Muscle layer of colon (tissue), 2 donors: ENCODE results near the gene DNAI7.
A peak's percentile ranks its signal among the peaks of the same experiment; 100 is the strongest.

Experiments
- H3K27ac ChIP-seq: one replicate; pipeline ENCODE4 v1.7.0; 2013; ENCODE audit warnings: low read depth, mild to moderate bottlenecking, low read length, moderate library complexity
- H3K27me3 ChIP-seq, 2 donors: one replicate each; pipeline ENCODE4 v1.7.0; 2013; ENCODE audit warnings: low read length in 2 of 2, mild to moderate bottlenecking in 2 of 2; ENCODE audit not compliant: insufficient read depth in 2 of 2, control insufficient read depth in 1 of 2
- H3K36me3 ChIP-seq: one replicate; pipeline ENCODE4 v1.7.0; 2013; ENCODE audit warnings: mild to moderate bottlenecking, low read length; ENCODE audit not compliant: insufficient read depth
- H3K4me1 ChIP-seq: one replicate; pipeline ENCODE4 v1.7.0; 2013; ENCODE audit warnings: mild to moderate bottlenecking, low read length; ENCODE audit not compliant: insufficient read depth
- H3K4me3 ChIP-seq, 2 donors: one replicate each; pipeline ENCODE4 v1.7.0; 2013; ENCODE audit warnings: low read length in 2 of 2, low read depth in 1 of 2, mild to moderate bottlenecking in 1 of 2, moderate library complexity in 1 of 2
- H3K9ac ChIP-seq: one replicate; pipeline ENCODE4 v1.7.0; 2013; ENCODE audit warnings: low read length
- H3K9me3 ChIP-seq: one replicate; pipeline ENCODE4 v1.7.0; 2013; ENCODE audit warnings: mild to moderate bottlenecking, low read length
- donor health status: abdominal sarcoma.
- donor health status: Adenocarcinoma of cecum.

The DNAI7 gene

GRCh38 chr12:25195056-25195971 lies at the start of gene DNAI7, which contains the start of gene ETFRF1:
Gene DNAI7 (minus strand): TSS chr12:25195160. CDS start chr12:25195078, 82 bp downstream.
Gene ETFRF1 (plus strand): TSS chr12:25195237. CDS start chr12:25203957, 8,720 bp downstream.
- Histone ChIP-seq H3K4me3 (peak within 1 kb of the TSS; percentile 62 to 92), H3K4me1 (peaks cover 18% of the 10 kb centered on the region), H3K27me3 (no peaks in the 10 kb centered on the region), H3K9ac (peak within 1 kb of the TSS; percentile 85), H3K27ac (peak within 1 kb of the TSS; percentile 90), H3K9me3 (no peaks in the 10 kb centered on the region), H3K36me3 (peaks cover 3% of the 10 kb centered on the region)

- Histone ChIP-seq H3K4me1 (peaks cover 18% of the 10 kb centered on the region), H3K4me3 (no peak overlapping the region), H3K27ac (no peak overlapping the region), H3K9me3 (no peaks in the 10 kb centered on the region), H3K27me3 (no peaks in the 10 kb centered on the region), H3K36me3 (peaks cover 12% of the 10 kb centered on the region), H3K9ac (no peak overlapping the region)
These were observed 48.7 kb upstream of the DNAI7 start for GRCh38 chr12:25243680-25243990.

- Histone ChIP-seq H3K9me3 (no peaks in the 10 kb centered on the region), H3K4me3 (no peak overlapping the region), H3K36me3 (peaks cover 12% of the 10 kb centered on the region), H3K27me3 (no peaks in the 10 kb centered on the region), H3K4me1 (peaks cover 18% of the 10 kb centered on the region), H3K27ac (no peak overlapping the region), H3K9ac (no peak overlapping the region)
These were observed 48.2 kb upstream of the DNAI7 start for GRCh38 chr12:25242981-25243679.

GRCh38 chr12:25241167-25242020 lies 46.4 kb upstream of the DNAI7 start:
- Histone ChIP-seq H3K27ac (peak overlapping the region; percentile 14), H3K9ac (peak overlapping the region; percentile 16), H3K27me3 (no peaks in the 10 kb centered on the region), H3K36me3 (peaks cover 17% of the 10 kb centered on the region), H3K4me1 (peaks cover 20% of the 10 kb centered on the region), H3K9me3 (no peaks in the 10 kb centered on the region), H3K4me3 (no peak overlapping the region)

- H3K27ac ChIP-seq: no peak overlapping the region
- H3K27me3 ChIP-seq: no peaks in the 10 kb centered on the region
- peaks cover 5% of the 10 kb centered on the region for H3K36me3 ChIP-seq
These were observed 41.7 kb upstream of the DNAI7 start for GRCh38 chr12:25236626-25237025.

GRCh38 chr12:25236190-25236589 lies 41.2 kb upstream of the DNAI7 start:
- Histone ChIP-seq H3K27me3 (no peaks in the 10 kb centered on the region), H3K4me1 (peaks cover 10% of the 10 kb centered on the region), H3K36me3 (peaks cover 5% of the 10 kb centered on the region), H3K27ac (no peak overlapping the region), H3K9ac (no peak overlapping the region), H3K9me3 (no peaks in the 10 kb centered on the region), H3K4me3 (no peak overlapping the region)

More at GRCh38 chr12:25236626-25237025, 41.7 kb upstream of the DNAI7 start:
- peaks cover 15% of the 10 kb centered on the region for H3K4me1 ChIP-seq
- H3K9ac ChIP-seq: no peak overlapping the region
- H3K4me3 ChIP-seq: no peak overlapping the region
- H3K9me3 ChIP-seq: no peaks in the 10 kb centered on the region

GRCh38 chr12:25213338-25213737 lies 18.4 kb upstream of the DNAI7 start:
- Histone ChIP-seq H3K27me3 (no peaks in the 10 kb centered on the region), H3K36me3 (peaks cover 11% of the 10 kb centered on the region), H3K4me1 (no peaks in the 10 kb centered on the region), H3K9me3 (no peaks in the 10 kb centered on the region), H3K4me3 (no peak overlapping the region), H3K9ac (no peak overlapping the region), H3K27ac (no peak overlapping the region)

- H3K27ac ChIP-seq: no peak overlapping the region
- no peak overlapping the region for H3K4me3 ChIP-seq
- H3K4me1 ChIP-seq: no peaks in the 10 kb centered on the region
- no peak overlapping the region for H3K9ac ChIP-seq
- peaks cover 11% of the 10 kb centered on the region for H3K36me3 ChIP-seq
- H3K9me3 ChIP-seq: no peaks in the 10 kb centered on the region
- no peaks in the 10 kb centered on the region for H3K27me3 ChIP-seq
These were observed 13.6 kb upstream of the DNAI7 start for GRCh38 chr12:25208554-25208953.

- H3K9me3 ChIP-seq: no peaks in the 10 kb centered on the region
- H3K36me3 ChIP-seq: peaks cover 11% of the 10 kb centered on the region
- H3K4me3 ChIP-seq: no peak overlapping the region
- H3K4me1 ChIP-seq: no peaks in the 10 kb centered on the region
- no peaks in the 10 kb centered on the region for H3K27me3 ChIP-seq
- H3K27ac ChIP-seq: no peak overlapping the region
- no peak overlapping the region for H3K9ac ChIP-seq
These were observed 12.9 kb upstream of the DNAI7 start for GRCh38 chr12:25207846-25208245.

- Histone ChIP-seq H3K4me1 (no peaks in the 10 kb centered on the region), H3K27me3 (no peaks in the 10 kb centered on the region), H3K4me3 (no peak overlapping the region), H3K27ac (no peak overlapping the region), H3K9me3 (no peaks in the 10 kb centered on the region), H3K9ac (no peak overlapping the region), H3K36me3 (peaks cover 11% of the 10 kb centered on the region)
These were observed 12.5 kb upstream of the DNAI7 start for GRCh38 chr12:25207411-25207810.

GRCh38 chr12:25202137-25202536 lies 7.2 kb upstream of the DNAI7 start:
- H3K9ac ChIP-seq: no peak overlapping the region
- no peak overlapping the region for H3K4me3 ChIP-seq
- no peaks in the 10 kb centered on the region for H3K27me3 ChIP-seq
- H3K9me3 ChIP-seq: no peaks in the 10 kb centered on the region
- no peak overlapping the region for H3K27ac ChIP-seq
- no peaks in the 10 kb centered on the region for H3K4me1 ChIP-seq
- H3K36me3 ChIP-seq: peaks cover 3% of the 10 kb centered on the region
